Measurements from ENCODE around the gene SH2B2. TPM values are rescaled to one million over a fixed set of nuclear protein-coding genes. Genes with fewer than 3 reads are reported as not detected.

The SH2B2 gene
- total RNA-seq, 1 experiment from 2014 or later: 1.4 TPM

DNA sequence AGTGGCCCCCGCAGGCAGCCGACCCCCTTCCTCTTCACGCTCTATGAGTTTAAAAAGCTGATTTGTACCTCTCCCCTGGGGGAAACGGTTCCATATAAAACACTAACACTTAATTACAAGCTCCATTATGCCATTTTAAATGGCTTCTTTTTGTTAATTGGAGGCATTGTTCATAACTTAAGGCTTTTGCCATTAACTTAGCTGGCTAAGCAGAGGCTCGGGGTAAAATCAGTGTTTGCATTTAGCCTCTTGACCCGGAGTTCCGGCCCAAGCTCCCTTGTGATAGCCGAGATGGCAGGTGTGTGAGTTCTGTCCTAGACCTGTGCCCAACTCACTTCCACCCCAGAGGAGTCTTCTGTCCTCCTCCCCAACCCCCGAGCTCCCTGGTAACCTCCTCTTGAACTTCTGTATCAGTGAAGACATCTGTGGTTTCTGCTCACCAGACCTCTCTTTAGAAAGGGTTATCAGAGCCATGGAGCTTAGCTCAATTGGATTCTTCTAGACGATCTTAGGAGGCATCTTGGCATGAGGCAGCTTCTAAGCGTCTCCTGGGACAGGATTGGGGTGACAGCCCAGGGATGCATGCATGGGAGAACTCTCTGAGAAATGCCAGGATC is 34.2 kb upstream of the SH2B2 start:
- no TSS peak for BruUV-seq (replicated peaks)
- DNase-seq (ENCODE audit: unreplicated experiment): no peak
- Mint-ChIP-seq H3K36me3 (ENCODE audit: insufficient read depth, unreplicated experiment) (peaks cover 25% of the 10 kb centered on the region), H3K27ac (ENCODE audit: low read depth, unreplicated experiment) (no peak overlapping the region), H3K4me3 (ENCODE audit: unreplicated experiment) (no peak overlapping the region), H3K9me3 (ENCODE audit: unreplicated experiment) (no peaks in the 10 kb centered on the region), H3K27me3 (ENCODE audit: insufficient read depth, unreplicated experiment) (no peaks in the 10 kb centered on the region), H3K4me1 (ENCODE audit: insufficient read depth, unreplicated experiment) (no peaks in the 10 kb centered on the region)
- ChIA-PET POLR2A (interaction anchor here (1.1 kb wide), 1 partner anchor 16 kb away, joined by 3 read pairs; no protein-coding TSS in a partner anchor), CTCF (interaction anchor here (0.6 to 2.4 kb wide), 6 partner anchors 14 to 442 kb away, joined by 3 to 8 read pairs (median 4); no protein-coding TSS in a partner anchor)
- TF ChIP-seq, protein P1, sequence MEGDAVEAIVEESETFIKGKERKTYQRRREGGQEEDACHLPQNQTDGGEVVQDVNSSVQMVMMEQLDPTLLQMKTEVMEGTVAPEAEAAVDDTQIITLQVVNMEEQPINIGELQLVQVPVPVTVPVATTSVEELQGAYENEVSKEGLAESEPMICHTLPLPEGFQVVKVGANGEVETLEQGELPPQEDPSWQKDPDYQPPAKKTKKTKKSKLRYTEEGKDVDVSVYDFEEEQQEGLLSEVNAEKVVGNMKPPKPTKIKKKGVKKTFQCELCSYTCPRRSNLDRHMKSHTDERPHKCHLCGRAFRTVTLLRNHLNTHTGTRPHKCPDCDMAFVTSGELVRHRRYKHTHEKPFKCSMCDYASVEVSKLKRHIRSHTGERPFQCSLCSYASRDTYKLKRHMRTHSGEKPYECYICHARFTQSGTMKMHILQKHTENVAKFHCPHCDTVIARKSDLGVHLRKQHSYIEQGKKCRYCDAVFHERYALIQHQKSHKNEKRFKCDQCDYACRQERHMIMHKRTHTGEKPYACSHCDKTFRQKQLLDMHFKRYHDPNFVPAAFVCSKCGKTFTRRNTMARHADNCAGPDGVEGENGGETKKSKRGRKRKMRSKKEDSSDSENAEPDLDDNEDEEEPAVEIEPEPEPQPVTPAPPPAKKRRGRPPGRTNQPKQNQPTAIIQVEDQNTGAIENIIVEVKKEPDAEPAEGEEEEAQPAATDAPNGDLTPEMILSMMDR (IDR thresholded peaks at IDR 0.05; ENCODE audit: unreplicated experiment): no peak
- intact Hi-C loops (cut with micrococcal nuclease): no loop called here

DNA sequence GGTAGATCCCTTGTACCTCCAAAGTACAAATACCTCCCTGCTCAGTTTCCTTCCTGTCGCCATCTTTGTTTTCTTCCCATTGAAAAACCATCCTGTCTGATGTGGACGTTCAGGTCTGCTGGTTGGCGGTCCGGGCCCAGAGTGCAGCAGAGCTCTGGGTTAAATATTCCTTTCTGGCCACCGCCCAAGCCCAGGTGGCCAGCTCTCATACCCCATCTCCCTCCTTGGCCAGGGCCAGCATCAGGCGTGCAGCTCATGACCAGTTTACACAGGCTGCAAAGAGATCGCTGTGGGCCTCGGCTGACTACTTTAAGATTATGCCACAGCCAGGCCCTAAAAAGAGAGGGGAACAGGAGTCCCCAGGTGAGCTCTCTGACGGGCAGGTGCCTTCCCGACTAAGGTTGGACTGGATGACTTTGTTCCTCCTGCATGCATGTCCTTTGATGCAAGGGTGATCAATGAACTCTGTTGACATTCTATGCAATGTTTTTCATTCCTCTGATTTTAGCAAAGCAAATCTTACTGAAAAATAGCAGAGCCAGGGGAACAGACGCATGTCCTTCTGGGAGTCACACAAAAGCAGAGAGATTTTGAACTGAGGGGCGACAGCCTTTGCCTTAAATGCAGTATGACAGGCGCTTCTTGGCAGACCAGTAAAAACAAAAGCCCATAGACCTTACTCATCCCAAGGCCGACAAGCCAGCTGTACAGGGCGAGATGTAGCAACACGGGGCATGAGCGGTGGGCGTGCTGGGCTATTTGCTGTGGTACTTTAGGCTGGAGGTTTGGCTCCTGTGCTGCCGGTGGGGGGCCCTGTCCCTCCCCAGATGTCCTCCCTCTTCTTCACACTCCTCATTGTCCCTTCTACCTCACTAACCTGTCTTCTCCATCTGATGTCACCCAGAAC is 33.3 kb upstream of the SH2B2 start:
- intact Hi-C loops (cut with micrococcal nuclease): no loop called here
- no peak overlapping the region for H3K27ac Mint-ChIP-seq (ENCODE audit: low read depth, unreplicated experiment)
- H3K4me1 Mint-ChIP-seq (ENCODE audit: insufficient read depth, unreplicated experiment): no peaks in the 10 kb centered on the region
- BruUV-seq (replicated peaks): no TSS peak
- H3K4me3 Mint-ChIP-seq (ENCODE audit: unreplicated experiment): no peak overlapping the region
- ChIA-PET CTCF (interaction anchor here (0.6 to 2.4 kb wide), 6 partner anchors 15 to 711 kb away, joined by 3 to 8 read pairs (median 6); no protein-coding TSS in a partner anchor), POLR2A (no interaction called here)
- H3K36me3 Mint-ChIP-seq (ENCODE audit: insufficient read depth, unreplicated experiment): peaks cover 25% of the 10 kb centered on the region
- H3K9me3 Mint-ChIP-seq (ENCODE audit: unreplicated experiment): no peaks in the 10 kb centered on the region
- no peaks in the 10 kb centered on the region for H3K27me3 Mint-ChIP-seq (ENCODE audit: insufficient read depth, unreplicated experiment)
- no peak for DNase-seq (ENCODE audit: unreplicated experiment)
- TF ChIP-seq, protein P1 (IDR thresholded peaks at IDR 0.05; ENCODE audit: unreplicated experiment): no peak

DNA sequence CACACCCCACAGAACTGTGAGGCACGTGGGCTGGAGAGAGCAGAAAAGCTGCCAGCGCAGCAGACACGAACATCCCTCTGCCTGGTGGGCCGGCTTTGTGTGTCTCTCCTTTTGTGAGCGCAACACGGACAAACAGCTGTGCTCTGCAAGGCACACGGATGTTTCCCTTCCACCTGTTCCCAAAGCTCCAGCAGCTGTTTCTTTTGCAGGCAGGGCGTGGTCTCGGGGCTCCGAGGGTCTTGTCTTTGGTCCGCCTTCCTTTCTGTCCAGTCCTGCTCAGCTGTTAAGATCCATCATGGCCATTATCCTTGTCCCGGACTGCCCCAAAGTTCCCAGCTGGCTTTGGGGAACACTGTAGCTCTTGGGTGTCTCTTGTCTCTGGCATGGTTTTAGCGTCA is 32.7 kb upstream of the SH2B2 start:
- intact Hi-C loops (cut with micrococcal nuclease): no loop called here
- no peaks in the 10 kb centered on the region for H3K4me1 Mint-ChIP-seq (ENCODE audit: insufficient read depth, unreplicated experiment)
- no peak overlapping the region for H3K27ac Mint-ChIP-seq (ENCODE audit: low read depth, unreplicated experiment)
- no TSS peak for BruUV-seq (replicated peaks)
- DNase-seq (ENCODE audit: unreplicated experiment): no peak
- ChIA-PET POLR2A (no interaction called here), CTCF (interaction anchor here (0.9 kb wide), 1 partner anchor 711 kb away, joined by 6 read pairs; no protein-coding TSS in a partner anchor)
- no peak overlapping the region for H3K4me3 Mint-ChIP-seq (ENCODE audit: unreplicated experiment)
- no peaks in the 10 kb centered on the region for H3K27me3 Mint-ChIP-seq (ENCODE audit: insufficient read depth, unreplicated experiment)
- H3K36me3 Mint-ChIP-seq (ENCODE audit: insufficient read depth, unreplicated experiment): peaks cover 25% of the 10 kb centered on the region
- TF ChIP-seq, protein P1 (IDR thresholded peaks at IDR 0.05; ENCODE audit: unreplicated experiment): no peak
- no peaks in the 10 kb centered on the region for H3K9me3 Mint-ChIP-seq (ENCODE audit: unreplicated experiment)

DNA sequence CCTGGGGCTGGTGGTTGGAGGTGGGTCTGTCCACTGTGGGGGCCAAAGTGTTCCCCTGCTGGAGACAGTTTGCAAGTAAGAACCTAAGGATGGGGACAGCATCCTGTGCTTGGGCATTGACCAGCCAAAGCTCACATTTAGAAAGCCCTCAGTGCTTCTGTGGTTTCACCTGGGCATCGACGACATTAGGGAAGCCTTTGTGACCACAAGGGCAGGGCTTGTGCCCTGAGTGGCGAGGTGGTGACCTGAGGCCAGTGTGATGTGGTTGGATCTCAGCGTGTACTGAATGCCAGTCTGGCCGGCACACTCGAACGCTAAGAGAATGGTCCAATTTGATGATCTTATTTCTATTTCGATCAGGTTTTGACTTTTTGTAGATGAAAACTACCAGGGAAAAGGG is 32.1 kb upstream of the SH2B2 start:
- ChIA-PET CTCF (interaction anchor here (0.6 to 0.9 kb wide), 2 partner anchors 258 to 712 kb away, joined by 5 to 6 read pairs; no protein-coding TSS in a partner anchor), POLR2A (no interaction called here)
- no peaks in the 10 kb centered on the region for H3K9me3 Mint-ChIP-seq (ENCODE audit: unreplicated experiment)

More for the DNA sequence above, 32.1 kb upstream of the SH2B2 start:
- no TSS peak for BruUV-seq (replicated peaks)
- TF ChIP-seq, protein P1 (IDR thresholded peaks at IDR 0.05; ENCODE audit: unreplicated experiment): no peak
- H3K36me3 Mint-ChIP-seq (ENCODE audit: insufficient read depth, unreplicated experiment): peaks cover 21% of the 10 kb centered on the region
- no peak for DNase-seq (ENCODE audit: unreplicated experiment)
- intact Hi-C loops (cut with micrococcal nuclease): no loop called here
- no peaks in the 10 kb centered on the region for H3K4me1 Mint-ChIP-seq (ENCODE audit: insufficient read depth, unreplicated experiment)
- H3K27ac Mint-ChIP-seq (ENCODE audit: low read depth, unreplicated experiment): no peak overlapping the region
- no peaks in the 10 kb centered on the region for H3K27me3 Mint-ChIP-seq (ENCODE audit: insufficient read depth, unreplicated experiment)
- no peak overlapping the region for H3K4me3 Mint-ChIP-seq (ENCODE audit: unreplicated experiment)

All from MCF 10A (cell line).